ENCODE measurements around the gene ELF1.

- TF ChIP-seq, protein P1, sequence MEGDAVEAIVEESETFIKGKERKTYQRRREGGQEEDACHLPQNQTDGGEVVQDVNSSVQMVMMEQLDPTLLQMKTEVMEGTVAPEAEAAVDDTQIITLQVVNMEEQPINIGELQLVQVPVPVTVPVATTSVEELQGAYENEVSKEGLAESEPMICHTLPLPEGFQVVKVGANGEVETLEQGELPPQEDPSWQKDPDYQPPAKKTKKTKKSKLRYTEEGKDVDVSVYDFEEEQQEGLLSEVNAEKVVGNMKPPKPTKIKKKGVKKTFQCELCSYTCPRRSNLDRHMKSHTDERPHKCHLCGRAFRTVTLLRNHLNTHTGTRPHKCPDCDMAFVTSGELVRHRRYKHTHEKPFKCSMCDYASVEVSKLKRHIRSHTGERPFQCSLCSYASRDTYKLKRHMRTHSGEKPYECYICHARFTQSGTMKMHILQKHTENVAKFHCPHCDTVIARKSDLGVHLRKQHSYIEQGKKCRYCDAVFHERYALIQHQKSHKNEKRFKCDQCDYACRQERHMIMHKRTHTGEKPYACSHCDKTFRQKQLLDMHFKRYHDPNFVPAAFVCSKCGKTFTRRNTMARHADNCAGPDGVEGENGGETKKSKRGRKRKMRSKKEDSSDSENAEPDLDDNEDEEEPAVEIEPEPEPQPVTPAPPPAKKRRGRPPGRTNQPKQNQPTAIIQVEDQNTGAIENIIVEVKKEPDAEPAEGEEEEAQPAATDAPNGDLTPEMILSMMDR (conservative IDR thresholded peaks at IDR 0.05; ENCODE audit: low read depth in 2 of 2): no peak
- TF ChIP-seq EZH2 (IDR thresholded peaks at IDR 0.05; ENCODE audit: low read depth, unreplicated experiment) (no peak), NANOG (IDR thresholded peaks at IDR 0.05; ENCODE audit: borderline replicate concordance) (no peak), CREB1 (CRISPR knock-in tag; IDR thresholded peaks at IDR 0.05; ENCODE audit: low read depth) (no peak), POLR2AphosphoS5 (IDR thresholded peaks at IDR 0.05; ENCODE audit: low read depth) (no peak), EZH2phosphoT487 (IDR thresholded peaks at IDR 0.05; ENCODE audit: unreplicated experiment) (no peak)
Measured at GRCh38 chr13:41008349-41008980, 10.7 kb downstream of the ELF1 start.
